Gastrocnemius medialis (tissue), 4 donors: Measurements from ENCODE around the gene NSD2.

Source experiments
- CTCF ChIP-seq, 5 experiments: fragments of 450-650 bp in 3 of 5; fragments of 200-600 bp in 2 of 5; sonication (generic) in 2 of 5; IDR thresholded peaks in 4 of 5; conservative IDR thresholded peaks in 1 of 5; 1 replicate in 4 of 5; 2 replicates in 1 of 5; pipeline ENCODE4 v1.5.1; 2016 to 2019; ENCODE audit warnings: antibody characterized with exemption in 5 of 5, mild to moderate bottlenecking in 3 of 5, moderate library complexity in 3 of 5
- POLR2A ChIP-seq, 2 donors: fragments of 450-650 bp; IDR thresholded peaks; one replicate each; pipeline ENCODE4 v1.6.1; 2017; ENCODE audit warnings: antibody characterized with exemption in 2 of 2, mild to moderate bottlenecking in 2 of 2, moderate library complexity in 2 of 2

DNA sequence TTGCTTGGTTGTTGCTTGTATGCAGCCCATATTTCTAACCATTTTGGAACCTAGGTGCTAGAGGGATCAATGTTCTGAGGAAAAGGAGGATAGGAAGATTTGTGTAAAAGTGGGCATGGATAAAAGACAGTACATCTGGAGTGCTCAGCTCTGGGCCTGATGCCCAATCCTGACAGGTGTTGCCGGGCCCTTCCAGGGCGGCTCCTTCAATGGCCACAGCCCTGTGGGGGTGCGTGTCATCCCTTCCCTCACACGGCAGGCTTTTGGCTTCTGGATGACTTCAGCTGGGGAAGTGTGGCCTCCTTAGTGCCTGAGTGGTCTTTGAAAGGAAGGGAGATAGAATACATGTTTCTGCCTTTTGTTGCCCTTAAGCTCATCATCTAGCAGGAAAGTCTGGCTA is 90.4 kb downstream of the NSD2 start:
- no peak for TF ChIP-seq CTCF (IDR thresholded peaks at IDR 0.05 in 4 of 5, conservative IDR thresholded peaks at IDR 0.05 in 1 of 5)
- TF ChIP-seq POLR2A (IDR thresholded peaks at IDR 0.05), result no peak
